ENCODE data around the gene KIRREL2.

KIRREL2 gene

GRCh38 chr19:35844482-35845214, 12.1 kb upstream of the KIRREL2 start:
- no peak for DNase-seq (ENCODE audit: low spot score)

- DNase-seq (ENCODE audit: low spot score): no peak
These were observed 11.3 kb upstream of the KIRREL2 start for GRCh38 chr19:35845215-35846037.

GRCh38 chr19:35846038-35846668, 10.6 kb upstream of the KIRREL2 start:
- DNase-seq (ENCODE audit: low spot score): no peak

GRCh38 chr19:35847911-35848310, 8.8 kb upstream of the KIRREL2 start:
- DNase-seq (ENCODE audit: low spot score): no peak

DNA sequence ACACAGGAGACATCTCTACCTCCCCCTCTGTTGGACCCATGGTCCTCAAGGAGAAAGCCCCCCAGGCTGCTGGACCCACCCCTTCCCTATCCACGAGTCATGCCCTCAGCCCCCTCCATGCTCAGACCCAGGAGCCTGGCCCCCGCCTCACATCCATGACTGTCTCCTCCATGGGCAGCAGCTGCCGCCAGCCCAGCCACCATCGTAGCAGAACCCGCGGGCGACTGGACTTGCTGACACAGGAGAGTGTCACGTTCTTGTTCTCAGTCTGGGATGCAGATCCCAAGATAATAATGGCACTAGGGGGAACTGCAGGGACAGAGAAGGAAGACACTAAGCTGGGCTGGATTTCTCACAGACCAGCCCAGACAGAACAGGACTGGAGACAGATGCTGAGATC, 8.2 kb upstream of the KIRREL2 start:
- no peak for DNase-seq (ENCODE audit: low spot score)

- no peak for DNase-seq (ENCODE audit: low spot score)
These were observed 7.7 kb upstream of the KIRREL2 start for GRCh38 chr19:35848919-35849505.

DNA sequence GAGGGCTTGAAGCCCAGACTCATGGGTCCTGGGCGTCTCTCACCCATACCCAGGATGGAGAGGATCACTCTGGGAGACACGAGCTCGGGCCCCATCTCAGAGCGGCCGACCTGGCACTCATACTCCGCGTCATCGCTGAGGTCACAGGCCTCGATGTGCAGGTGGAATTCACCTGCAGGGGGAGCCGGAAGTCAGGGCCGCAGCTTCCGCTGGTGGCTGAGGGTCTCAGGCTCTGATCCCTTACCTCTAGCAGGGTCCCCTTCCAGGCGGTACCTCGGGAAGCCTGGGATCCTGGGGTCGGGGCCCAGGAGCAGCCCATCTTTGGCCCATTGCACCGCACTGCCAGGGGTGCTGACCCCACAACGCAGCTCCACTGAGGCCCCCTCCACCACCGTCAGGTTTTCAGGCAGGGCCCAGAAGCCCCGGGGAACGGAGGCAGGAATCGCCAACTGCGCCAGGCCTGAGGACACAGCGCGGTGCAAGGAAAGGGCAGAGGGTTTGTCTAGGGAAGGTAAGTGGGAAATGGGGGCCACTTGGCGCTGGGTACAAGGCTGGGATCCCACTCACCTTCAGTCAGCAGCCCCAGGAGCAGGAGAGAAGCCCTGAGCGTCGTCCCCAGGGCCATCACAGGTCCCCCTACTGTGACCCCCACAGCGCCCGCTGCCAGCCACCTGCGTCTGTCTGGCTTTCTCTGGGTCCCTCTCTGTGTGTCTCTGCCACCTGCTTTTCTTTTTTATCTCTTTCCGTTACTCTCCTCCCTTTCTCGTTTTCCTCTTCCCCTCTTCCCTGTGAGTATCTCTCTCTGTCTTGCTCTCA, 5.3 kb upstream of the KIRREL2 start:
- DNase-seq (ENCODE audit: low spot score): no peak

- no peak for DNase-seq (ENCODE audit: low spot score)
These were observed 4.5 kb upstream of the KIRREL2 start, which contains the start of gene NPHS1 for GRCh38 chr19:35852029-35852780. NPHS1 (minus strand) TSS chr19:35852504; CDS start chr19:35851837, 667 bp downstream.

- DNase-seq (ENCODE audit: low spot score): no peak
These were observed 3.5 kb upstream of the KIRREL2 start for GRCh38 chr19:35853038-35853756.

DNA sequence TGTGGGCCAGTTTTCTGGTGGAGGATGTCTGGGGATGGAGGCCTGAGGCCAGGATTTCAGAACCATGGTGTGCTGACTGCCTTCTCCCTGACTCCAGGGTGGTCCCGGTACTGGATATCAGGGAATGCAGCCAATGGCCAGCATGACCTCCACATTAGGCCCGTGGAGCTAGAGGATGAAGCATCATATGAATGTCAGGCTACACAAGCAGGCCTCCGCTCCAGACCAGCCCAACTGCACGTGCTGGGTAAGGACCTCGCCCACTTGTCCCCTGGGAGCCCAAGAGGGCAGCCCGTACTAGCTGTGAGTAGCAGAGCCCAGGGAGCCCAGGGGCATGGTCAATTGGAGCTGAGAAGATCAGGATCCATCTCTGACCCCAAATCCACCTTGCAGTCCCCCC, 1.6 kb downstream of the KIRREL2 start:
- no peak for DNase-seq (ENCODE audit: low spot score)

DNA sequence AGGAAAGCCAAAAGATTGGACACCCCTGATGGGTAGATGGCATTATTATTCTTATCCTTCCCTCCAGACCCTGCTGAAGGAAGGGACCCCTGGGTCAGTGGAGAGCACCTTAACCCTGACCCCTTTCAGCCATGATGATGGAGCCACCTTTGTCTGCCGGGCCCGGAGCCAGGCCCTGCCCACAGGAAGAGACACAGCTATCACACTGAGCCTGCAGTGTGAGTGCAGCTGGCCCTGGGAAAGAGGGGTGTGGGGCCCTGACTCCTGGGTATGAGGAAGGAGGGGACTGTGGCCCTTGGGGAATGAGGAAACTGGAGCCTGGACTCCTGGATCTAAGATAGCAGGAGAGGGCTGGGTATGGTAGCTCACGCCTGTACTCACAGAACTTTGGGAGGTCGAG, 2.7 kb downstream of the KIRREL2 start:
- no peak for DNase-seq (ENCODE audit: low spot score)

DNA sequence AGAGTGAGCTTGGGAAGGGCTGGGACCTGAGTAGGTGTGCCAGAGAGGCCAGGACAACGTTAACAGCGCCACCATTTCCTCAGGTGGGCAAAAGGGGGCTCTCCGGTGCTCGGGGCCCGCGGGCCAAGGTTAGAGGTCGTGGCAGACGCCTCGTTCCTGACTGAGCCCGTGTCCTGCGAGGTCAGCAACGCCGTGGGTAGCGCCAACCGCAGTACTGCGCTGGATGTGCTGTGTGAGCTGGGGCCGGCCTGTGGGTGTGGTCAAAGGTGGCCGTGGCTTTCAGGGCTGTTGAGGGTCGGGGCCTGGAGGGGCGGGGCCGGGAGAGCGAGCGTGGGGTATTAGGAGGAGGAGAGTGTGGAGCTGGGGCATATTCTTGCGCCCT, 3.7 kb downstream of the KIRREL2 start:
- DNase-seq (ENCODE audit: low spot score): no peak

DNA sequence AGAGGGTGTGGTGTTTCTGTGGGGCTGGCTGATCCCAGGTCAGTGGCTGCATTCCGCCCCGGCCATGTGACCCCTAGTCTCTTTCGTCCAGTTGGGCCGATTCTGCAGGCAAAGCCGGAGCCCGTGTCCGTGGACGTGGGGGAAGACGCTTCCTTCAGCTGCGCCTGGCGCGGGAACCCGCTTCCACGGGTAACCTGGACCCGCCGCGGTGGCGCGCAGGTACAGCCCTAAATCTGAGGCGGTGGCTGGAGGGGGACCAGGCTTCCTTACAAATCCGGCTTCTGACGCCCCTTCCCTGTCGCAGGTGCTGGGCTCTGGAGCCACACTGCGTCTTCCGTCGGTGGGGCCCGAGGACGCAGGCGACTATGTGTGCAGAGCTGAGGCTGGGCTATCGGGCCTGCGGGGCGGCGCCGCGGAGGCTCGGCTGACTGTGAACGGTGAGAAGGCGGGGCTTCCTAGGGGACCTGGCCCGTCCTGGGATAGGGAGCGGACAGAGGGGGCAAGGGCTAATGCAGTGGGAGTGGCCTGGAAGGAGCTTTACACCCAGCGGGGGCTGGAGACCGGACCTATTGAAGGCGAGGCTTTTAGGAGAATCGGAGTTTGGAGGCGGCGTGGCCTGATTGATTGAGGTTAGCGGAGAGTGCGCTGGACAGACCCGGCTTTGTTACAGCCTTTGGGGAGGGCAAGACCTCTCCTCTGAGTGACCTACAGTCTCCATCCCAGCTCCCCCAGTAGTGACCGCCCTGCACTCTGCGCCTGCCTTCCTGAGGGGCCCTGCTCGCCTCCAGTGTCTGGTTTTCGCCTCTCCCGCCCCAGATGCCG, 4.3 kb downstream of the KIRREL2 start:
- DNase-seq (ENCODE audit: low spot score): no peak

DNA sequence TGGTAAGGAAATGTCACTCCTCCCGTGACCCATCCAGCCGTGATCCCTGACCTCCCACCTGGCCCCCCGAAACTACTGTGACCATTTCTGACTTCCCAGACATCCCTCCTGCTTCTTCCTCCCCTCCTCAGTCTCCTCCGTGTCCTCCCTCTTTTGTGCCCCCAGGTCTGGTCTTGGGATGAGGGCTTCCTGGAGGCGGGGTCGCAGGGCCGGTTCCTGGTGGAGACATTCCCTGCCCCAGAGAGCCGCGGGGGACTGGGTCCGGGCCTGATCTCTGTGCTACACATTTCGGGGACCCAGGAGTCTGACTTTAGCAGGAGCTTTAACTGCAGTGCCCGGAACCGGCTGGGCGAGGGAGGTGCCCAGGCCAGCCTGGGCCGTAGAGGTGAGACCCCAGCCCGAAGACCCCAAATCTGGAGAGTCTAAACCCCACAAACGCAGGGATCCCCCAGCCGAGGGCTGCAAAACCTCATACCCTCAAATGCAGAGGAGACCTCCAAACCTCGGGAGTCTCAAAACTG, 5.0 kb downstream of the KIRREL2 start:
- DNase-seq (ENCODE audit: low spot score): no peak

GRCh38 chr19:35862528-35862927, 5.8 kb downstream of the KIRREL2 start:
- DNase-seq (ENCODE audit: low spot score): no peak

- no peak for DNase-seq (ENCODE audit: low spot score)
These were observed 6.3 kb downstream of the KIRREL2 start for GRCh38 chr19:35863018-35863417.

DNA sequence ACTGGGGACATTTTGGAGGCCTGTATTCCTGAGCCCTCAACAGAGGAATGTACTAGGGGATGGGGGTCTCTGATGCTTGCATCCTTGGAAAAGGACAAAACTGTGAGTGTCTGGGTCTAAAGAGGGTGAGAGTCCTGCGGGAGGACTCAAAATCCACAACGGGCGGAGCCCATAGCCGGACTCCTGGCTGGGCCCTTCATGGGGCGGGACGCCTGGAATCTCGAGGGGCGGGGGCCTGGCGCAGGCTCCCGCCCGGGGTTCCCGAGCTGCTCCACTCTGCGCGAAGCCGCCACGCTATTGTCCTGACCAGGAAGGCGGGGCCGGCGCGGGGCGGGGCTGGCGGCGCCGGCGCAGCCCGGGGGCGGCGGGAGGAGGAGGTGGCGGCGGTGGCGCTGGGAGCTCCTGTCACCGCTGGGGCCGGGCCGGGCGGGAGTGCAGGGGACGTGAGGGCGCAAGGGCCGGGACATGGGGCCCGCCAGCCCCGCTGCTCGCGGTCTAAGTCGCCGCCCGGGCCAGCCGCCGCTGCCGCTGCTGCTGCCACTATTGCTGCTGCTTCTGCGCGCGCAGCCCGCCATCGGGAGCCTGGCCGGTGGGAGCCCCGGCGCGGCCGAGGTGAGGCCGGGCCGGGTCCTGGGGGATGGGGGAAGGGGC, 11.6 kb downstream of the KIRREL2 start, which contains the start of gene APLP1:
TSS of gene APLP1 (plus strand) at position 403 of the 651 bp plus-strand sequence. CDS start at position 466, 63 bp downstream.
- DNase-seq (ENCODE audit: low spot score): no peak

DNA sequence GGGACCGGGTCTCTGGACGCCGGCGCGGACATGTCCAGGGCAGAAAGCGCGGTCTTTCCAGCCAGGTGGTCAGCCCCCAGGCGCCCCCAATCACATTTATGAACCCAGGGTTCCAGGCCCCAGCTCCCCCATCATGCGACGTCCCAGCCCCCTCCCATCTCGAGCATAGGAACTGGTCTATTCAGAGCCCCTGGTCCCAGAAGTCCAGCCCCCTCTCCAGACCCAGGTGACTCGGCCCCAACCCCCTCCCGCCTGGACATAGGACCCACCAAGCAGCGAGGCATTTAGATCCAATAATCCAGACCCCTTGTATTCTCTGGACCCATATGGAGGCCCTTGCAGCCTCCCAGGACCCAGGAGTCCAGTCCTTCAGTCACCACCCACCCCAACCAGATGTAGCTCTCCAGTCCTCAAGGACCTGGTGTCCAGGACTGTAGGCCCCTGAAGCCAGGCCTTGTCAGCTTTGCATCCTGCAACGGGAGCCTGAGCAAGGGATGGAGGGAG, 12.2 kb downstream of the KIRREL2 start:
- no peak for DNase-seq (ENCODE audit: low spot score)
